ENCODE data around the gene KLHL30.
"Not testable (repeated sequence)": the region's sequence is repeated elsewhere in the genome, so short reads cannot be mapped to it uniquely, and the experiment has no call there.

DNA sequence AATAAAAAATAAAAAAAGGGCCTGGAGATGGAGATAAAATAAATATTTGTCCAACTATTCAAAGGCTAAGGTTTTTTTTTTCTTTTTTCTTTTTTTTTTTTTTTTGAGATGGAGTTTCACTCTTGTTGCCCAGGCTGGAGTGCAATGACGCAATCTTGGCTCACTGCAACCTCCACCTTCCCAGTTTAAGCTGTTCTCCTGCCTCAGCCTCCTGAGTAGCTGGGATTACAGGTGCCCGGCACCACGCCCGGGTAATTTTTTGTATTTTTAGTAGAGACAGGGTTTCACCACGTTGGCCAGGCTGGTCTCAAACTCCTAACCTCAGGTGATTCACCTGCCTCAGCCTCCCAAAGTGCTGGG lies 32.6 kb downstream of the KLHL30 start:
- TF ChIP-seq, protein P1, sequence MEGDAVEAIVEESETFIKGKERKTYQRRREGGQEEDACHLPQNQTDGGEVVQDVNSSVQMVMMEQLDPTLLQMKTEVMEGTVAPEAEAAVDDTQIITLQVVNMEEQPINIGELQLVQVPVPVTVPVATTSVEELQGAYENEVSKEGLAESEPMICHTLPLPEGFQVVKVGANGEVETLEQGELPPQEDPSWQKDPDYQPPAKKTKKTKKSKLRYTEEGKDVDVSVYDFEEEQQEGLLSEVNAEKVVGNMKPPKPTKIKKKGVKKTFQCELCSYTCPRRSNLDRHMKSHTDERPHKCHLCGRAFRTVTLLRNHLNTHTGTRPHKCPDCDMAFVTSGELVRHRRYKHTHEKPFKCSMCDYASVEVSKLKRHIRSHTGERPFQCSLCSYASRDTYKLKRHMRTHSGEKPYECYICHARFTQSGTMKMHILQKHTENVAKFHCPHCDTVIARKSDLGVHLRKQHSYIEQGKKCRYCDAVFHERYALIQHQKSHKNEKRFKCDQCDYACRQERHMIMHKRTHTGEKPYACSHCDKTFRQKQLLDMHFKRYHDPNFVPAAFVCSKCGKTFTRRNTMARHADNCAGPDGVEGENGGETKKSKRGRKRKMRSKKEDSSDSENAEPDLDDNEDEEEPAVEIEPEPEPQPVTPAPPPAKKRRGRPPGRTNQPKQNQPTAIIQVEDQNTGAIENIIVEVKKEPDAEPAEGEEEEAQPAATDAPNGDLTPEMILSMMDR (IDR thresholded peaks at IDR 0.05) = not testable (repeated sequence)
- not testable (repeated sequence) for TF ChIP-seq POLR2AphosphoS5 (IDR thresholded peaks at IDR 0.05)

Data from breast epithelium (tissue), 3 donors.